HEK293 (cell line): ENCODE results near the gene HBP1.

Experiments used
- CTCF ChIA-PET: fragments of 350-600 bp; formaldehyde crosslinking; extraction: SDS; loops from one replicate; lab custom pipeline; 2021; ENCODE audit warnings: antibody characterized with exemption; lab: Yijun Ruan, JAX
- POLR2A ChIA-PET: fragments of 300-600 bp; formaldehyde crosslinking; extraction: SDS; loops from one replicate; lab custom pipeline; 2020; ENCODE audit warnings: antibody characterized with exemption, inconsistent platforms; lab: Yijun Ruan, JAX
- H3K27ac ChIP-seq: fragments of 200-500 bp; sonication (Bioruptor generic); 2 replicates; pipeline ENCODE4 v1.5.1; 2014; ENCODE audit warnings: low read depth, low read length, control low read depth, inconsistent platforms; ENCODE audit errors: extremely low read depth
- H3K36me3 ChIP-seq, 2 experiments: fragments of 200-500 bp in 1 of 2; sonication (Bioruptor generic) in 1 of 2; 1 replicate in 1 of 2; 2 replicates in 1 of 2; pipeline ENCODE4 v1.5.1; 2014 to 2017; ENCODE audit warnings: inconsistent platforms in 2 of 2, low read length in 2 of 2; ENCODE audit not compliant: control insufficient read depth in 2 of 2, insufficient read depth in 1 of 2
- H3K4me1 ChIP-seq: fragments of 200-500 bp; sonication (Bioruptor generic); 2 replicates; pipeline ENCODE4 v1.5.1; 2014; ENCODE audit warnings: mild to moderate bottlenecking, low read length, inconsistent platforms; ENCODE audit not compliant: control insufficient read depth, insufficient read depth
- H3K4me3 ChIP-seq: 2 replicates; pipeline ENCODE4 v1.5.1; 2011; ENCODE audit warnings: low read depth, mild to moderate bottlenecking, control low read depth, low read length, moderate library complexity
- H3K9me3 ChIP-seq: fragments of 200-500 bp; sonication (Bioruptor generic); 2 replicates; pipeline ENCODE4 v1.5.1; 2014; ENCODE audit warnings: low read depth, low read length, inconsistent platforms; ENCODE audit not compliant: control insufficient read depth, insufficient read depth
- GLIS1 ChIP-seq: fragments of 450-650 bp; formaldehyde crosslinking; IDR thresholded peaks from 2 replicates; pipeline ENCODE4 v1.5.1; 2016; ENCODE audit warnings: missing biosample characterization, missing genetic modification characterization
- GLIS2 ChIP-seq: fragments of 450-650 bp; formaldehyde crosslinking; IDR thresholded peaks from 2 replicates; pipeline ENCODE4 v1.5.1; 2016; ENCODE audit warnings: missing biosample characterization, missing genetic modification characterization
- KLF9 ChIP-seq: fragments of 450-650 bp; formaldehyde crosslinking; IDR thresholded peaks from 2 replicates; pipeline ENCODE4 v1.5.1; 2016; ENCODE audit warnings: missing biosample characterization, missing genetic modification characterization, low read depth
- ZBTB17 ChIP-seq: fragments of 450-650 bp; formaldehyde crosslinking; IDR thresholded peaks from 2 replicates; pipeline ENCODE4 v1.5.1; 2016; ENCODE audit warnings: missing biosample characterization, missing genetic modification characterization
- ZBTB20 ChIP-seq: fragments of 450-650 bp; formaldehyde crosslinking; IDR thresholded peaks from 2 replicates; pipeline ENCODE4 v1.5.1; 2016; ENCODE audit warnings: missing biosample characterization, missing genetic modification characterization
- ZBTB21 ChIP-seq: fragments of 450-650 bp; formaldehyde crosslinking; IDR thresholded peaks from 2 replicates; pipeline ENCODE4 v1.5.1; 2017; ENCODE audit warnings: missing biosample characterization, missing genetic modification characterization
- ZNF157 ChIP-seq: fragments of 450-650 bp; formaldehyde crosslinking; IDR thresholded peaks from 2 replicates; pipeline ENCODE4 v1.5.1; 2016; ENCODE audit warnings: missing biosample characterization, missing genetic modification characterization
- ZNF16 ChIP-seq: fragments of 450-650 bp; formaldehyde crosslinking; IDR thresholded peaks from 2 replicates; pipeline ENCODE4 v1.5.1; 2016; ENCODE audit warnings: low read depth, missing biosample characterization, missing genetic modification characterization
- ZNF169 ChIP-seq: fragments of 450-650 bp; formaldehyde crosslinking; IDR thresholded peaks from 2 replicates; pipeline ENCODE4 v1.5.1; 2016; ENCODE audit warnings: missing biosample characterization, missing genetic modification characterization
- ZNF248 ChIP-seq: fragments of 450-650 bp; formaldehyde crosslinking; IDR thresholded peaks from 2 replicates; pipeline ENCODE4 v1.5.1; 2017; ENCODE audit warnings: missing biosample characterization, missing genetic modification characterization
- ZNF274 ChIP-seq, 2 experiments: fragments of 200-500 bp in 1 of 2; fragments of 450-650 bp in 1 of 2; sonication (Bioruptor generic) in 1 of 2; formaldehyde crosslinking in 1 of 2; IDR thresholded peaks; 2 replicates each; pipeline versions ENCODE4 v1.5.1 to v1.6.1; 2014 to 2016; ENCODE audit warnings: borderline replicate concordance in 1 of 2, inconsistent platforms in 1 of 2, low read length in 1 of 2, missing biosample characterization in 1 of 2, missing genetic modification characterization in 1 of 2
- ZNF324 ChIP-seq: fragments of 450-650 bp; formaldehyde crosslinking; IDR thresholded peaks from 2 replicates; pipeline ENCODE4 v1.5.1; 2016; ENCODE audit warnings: missing biosample characterization, missing genetic modification characterization
- ZNF335 ChIP-seq: fragments of 450-650 bp; formaldehyde crosslinking; conservative IDR thresholded peaks from 2 replicates; pipeline ENCODE4 v1.5.1; 2016; ENCODE audit warnings: missing biosample characterization, missing genetic modification characterization
- ZNF341 ChIP-seq: fragments of 450-650 bp; formaldehyde crosslinking; IDR thresholded peaks from 2 replicates; pipeline ENCODE4; 2016; ENCODE audit warnings: low read depth, missing biosample characterization, missing genetic modification characterization
- ZNF37A ChIP-seq: fragments of 450-650 bp; IDR thresholded peaks from 2 replicates; pipeline ENCODE4 v1.5.1; 2018; ENCODE audit warnings: missing biosample characterization, missing genetic modification characterization
- ZNF404 ChIP-seq: fragments of 450-650 bp; formaldehyde crosslinking; IDR thresholded peaks from 2 replicates; pipeline ENCODE4 v1.5.1; 2017; ENCODE audit warnings: missing biosample characterization, missing genetic modification characterization
- ZNF48 ChIP-seq: fragments of 450-650 bp; formaldehyde crosslinking; IDR thresholded peaks from 2 replicates; pipeline ENCODE4 v1.5.1; 2016; ENCODE audit warnings: missing biosample characterization, missing genetic modification characterization
- ZNF530 ChIP-seq: fragments of 450-650 bp; formaldehyde crosslinking; IDR thresholded peaks from 2 replicates; pipeline ENCODE4 v1.5.1; 2016; ENCODE audit warnings: low read depth, missing biosample characterization, missing genetic modification characterization
- ZNF629 ChIP-seq: fragments of 450-650 bp; formaldehyde crosslinking; IDR thresholded peaks from 2 replicates; pipeline ENCODE4 v1.5.1; 2017; ENCODE audit warnings: missing biosample characterization, missing genetic modification characterization
- ZNF658 ChIP-seq: fragments of 450-650 bp; formaldehyde crosslinking; IDR thresholded peaks from 2 replicates; pipeline ENCODE4; 2016; ENCODE audit warnings: missing biosample characterization, missing genetic modification characterization
- TF ChIP-seq, protein P1 (sequence below): fragments of 450-650 bp; formaldehyde crosslinking; IDR thresholded peaks from 2 replicates; pipeline ENCODE4 v1.5.1; 2017; ENCODE audit warnings: missing biosample characterization, missing genetic modification characterization
- TF ChIP-seq, protein P2 (sequence below): fragments of 450-650 bp; formaldehyde crosslinking; IDR thresholded peaks from 2 replicates; pipeline ENCODE4 v1.5.1; 2016; ENCODE audit warnings: missing biosample characterization, missing genetic modification characterization
- TF ChIP-seq, protein P3 (sequence below): fragments of 450-650 bp; IDR thresholded peaks from 2 replicates; pipeline ENCODE4 v1.5.1; 2018; ENCODE audit warnings: missing biosample characterization, mild to moderate bottlenecking, missing genetic modification characterization
- TF ChIP-seq, protein P4 (sequence below): fragments of 450-650 bp; formaldehyde crosslinking; IDR thresholded peaks from 2 replicates; pipeline ENCODE4 v1.5.1; 2016; ENCODE audit warnings: missing biosample characterization, missing genetic modification characterization
- TF ChIP-seq, protein P5 (sequence below): fragments of 450-650 bp; formaldehyde crosslinking; IDR thresholded peaks from 2 replicates; pipeline ENCODE4 v1.5.1; 2016; ENCODE audit warnings: missing biosample characterization, missing genetic modification characterization
- TF ChIP-seq, protein P6 (sequence below): fragments of 450-650 bp; formaldehyde crosslinking; IDR thresholded peaks from 2 replicates; pipeline ENCODE4 v1.5.1; 2016; ENCODE audit warnings: missing biosample characterization, missing genetic modification characterization

Gene HBP1

DNA sequence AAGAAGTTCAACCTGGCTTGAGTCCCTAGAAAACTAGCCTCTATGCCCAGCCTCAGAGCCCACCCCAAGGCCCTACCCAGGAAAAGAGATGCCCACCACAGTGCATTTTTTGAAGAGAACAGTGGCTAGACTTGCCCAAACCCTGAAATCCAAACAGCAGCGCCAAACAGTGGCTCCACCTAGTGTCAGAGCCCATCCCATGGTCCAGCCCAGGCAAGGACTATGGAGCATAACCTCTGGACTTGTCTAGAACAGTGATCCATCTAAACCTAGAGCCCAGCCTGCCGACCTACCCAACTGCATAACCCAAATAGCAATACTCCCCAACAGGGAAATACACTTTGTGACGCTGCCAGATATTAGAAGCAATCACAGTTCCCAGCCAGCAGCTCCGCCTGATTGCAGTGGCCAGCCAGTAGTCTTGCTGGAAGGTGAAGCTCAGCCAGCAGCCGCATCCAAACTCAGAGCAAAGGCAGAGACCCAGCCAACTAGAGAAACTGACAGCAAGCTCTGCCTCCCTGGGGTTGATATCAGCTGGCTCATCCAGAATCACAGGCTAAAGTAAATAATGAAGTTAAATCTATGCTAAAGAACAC lies 44.5 kb downstream of the HBP1 start (continued):
- TF ChIP-seq GLIS1 (no peak), ZNF404 (tag by site-specific recombination) (no peak), ZNF629 (tag by site-specific recombination) (no peak), ZNF248 (tag by site-specific recombination) (no peak)
- TF ChIP-seq, protein P1, sequence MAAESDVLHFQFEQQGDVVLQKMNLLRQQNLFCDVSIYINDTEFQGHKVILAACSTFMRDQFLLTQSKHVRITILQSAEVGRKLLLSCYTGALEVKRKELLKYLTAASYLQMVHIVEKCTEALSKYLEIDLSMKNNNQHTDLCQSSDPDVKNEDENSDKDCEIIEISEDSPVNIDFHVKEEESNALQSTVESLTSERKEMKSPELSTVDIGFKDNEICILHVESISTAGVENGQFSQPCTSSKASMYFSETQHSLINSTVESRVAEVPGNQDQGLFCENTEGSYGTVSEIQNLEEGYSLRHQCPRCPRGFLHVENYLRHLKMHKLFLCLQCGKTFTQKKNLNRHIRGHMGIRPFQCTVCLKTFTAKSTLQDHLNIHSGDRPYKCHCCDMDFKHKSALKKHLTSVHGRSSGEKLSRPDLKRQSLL, result no peak

DNA sequence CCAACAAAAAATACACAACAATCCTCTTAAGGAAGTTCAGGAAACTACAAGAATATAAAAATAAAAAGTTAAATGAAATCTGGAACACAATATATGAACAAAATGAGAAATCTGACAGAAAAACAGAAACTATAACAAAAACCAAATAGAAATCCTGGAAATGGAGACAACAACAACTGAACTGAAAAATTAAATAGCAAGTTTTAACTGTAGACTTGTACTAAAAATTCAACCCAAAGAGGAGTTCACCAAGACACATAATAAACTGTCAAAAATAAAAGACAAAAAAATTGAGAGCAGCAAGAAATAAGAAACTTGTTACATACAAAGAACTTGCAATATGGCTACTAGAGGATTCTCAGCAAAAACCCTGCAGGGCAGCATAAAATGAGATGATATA lies 45.1 kb downstream of the HBP1 start:
- H3K27ac ChIP-seq, result no peak overlapping the region
- CTCF ChIA-PET, result no interaction called here
- no peaks in the 10 kb centered on the region for H3K9me3 ChIP-seq
- no peaks in the 10 kb centered on the region for H3K36me3 ChIP-seq
- H3K4me3 ChIP-seq, result no peak overlapping the region
- H3K4me1 ChIP-seq, result no peaks in the 10 kb centered on the region
- TF ChIP-seq ZBTB21 (tag by site-specific recombination), result no peak
- TF ChIP-seq ZNF341 (tag by site-specific recombination), result no peak
- TF ChIP-seq, protein P2, sequence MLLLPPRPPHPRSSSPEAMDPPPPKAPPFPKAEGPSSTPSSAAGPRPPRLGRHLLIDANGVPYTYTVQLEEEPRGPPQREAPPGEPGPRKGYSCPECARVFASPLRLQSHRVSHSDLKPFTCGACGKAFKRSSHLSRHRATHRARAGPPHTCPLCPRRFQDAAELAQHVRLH (tag by site-specific recombination), result no peak
- no peak for TF ChIP-seq ZBTB20
- TF ChIP-seq, protein P3, sequence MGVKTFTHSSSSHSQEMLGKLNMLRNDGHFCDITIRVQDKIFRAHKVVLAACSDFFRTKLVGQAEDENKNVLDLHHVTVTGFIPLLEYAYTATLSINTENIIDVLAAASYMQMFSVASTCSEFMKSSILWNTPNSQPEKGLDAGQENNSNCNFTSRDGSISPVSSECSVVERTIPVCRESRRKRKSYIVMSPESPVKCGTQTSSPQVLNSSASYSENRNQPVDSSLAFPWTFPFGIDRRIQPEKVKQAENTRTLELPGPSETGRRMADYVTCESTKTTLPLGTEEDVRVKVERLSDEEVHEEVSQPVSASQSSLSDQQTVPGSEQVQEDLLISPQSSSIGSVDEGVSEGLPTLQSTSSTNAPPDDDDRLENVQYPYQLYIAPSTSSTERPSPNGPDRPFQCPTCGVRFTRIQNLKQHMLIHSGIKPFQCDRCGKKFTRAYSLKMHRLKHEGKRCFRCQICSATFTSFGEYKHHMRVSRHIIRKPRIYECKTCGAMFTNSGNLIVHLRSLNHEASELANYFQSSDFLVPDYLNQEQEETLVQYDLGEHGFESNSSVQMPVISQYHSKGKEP (tag by site-specific recombination), result no peak
- TF ChIP-seq ZNF48 (tag by site-specific recombination), result no peak
- TF ChIP-seq GLIS2 (tag by site-specific recombination), result no peak
- TF ChIP-seq, protein P4, sequence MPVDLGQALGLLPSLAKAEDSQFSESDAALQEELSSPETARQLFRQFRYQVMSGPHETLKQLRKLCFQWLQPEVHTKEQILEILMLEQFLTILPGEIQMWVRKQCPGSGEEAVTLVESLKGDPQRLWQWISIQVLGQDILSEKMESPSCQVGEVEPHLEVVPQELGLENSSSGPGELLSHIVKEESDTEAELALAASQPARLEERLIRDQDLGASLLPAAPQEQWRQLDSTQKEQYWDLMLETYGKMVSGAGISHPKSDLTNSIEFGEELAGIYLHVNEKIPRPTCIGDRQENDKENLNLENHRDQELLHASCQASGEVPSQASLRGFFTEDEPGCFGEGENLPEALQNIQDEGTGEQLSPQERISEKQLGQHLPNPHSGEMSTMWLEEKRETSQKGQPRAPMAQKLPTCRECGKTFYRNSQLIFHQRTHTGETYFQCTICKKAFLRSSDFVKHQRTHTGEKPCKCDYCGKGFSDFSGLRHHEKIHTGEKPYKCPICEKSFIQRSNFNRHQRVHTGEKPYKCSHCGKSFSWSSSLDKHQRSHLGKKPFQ (tag by site-specific recombination), result no peak
- TF ChIP-seq ZNF37A, result no peak
- no peak for TF ChIP-seq ZNF324 (tag by site-specific recombination)
- POLR2A ChIA-PET, result no interaction called here

DNA sequence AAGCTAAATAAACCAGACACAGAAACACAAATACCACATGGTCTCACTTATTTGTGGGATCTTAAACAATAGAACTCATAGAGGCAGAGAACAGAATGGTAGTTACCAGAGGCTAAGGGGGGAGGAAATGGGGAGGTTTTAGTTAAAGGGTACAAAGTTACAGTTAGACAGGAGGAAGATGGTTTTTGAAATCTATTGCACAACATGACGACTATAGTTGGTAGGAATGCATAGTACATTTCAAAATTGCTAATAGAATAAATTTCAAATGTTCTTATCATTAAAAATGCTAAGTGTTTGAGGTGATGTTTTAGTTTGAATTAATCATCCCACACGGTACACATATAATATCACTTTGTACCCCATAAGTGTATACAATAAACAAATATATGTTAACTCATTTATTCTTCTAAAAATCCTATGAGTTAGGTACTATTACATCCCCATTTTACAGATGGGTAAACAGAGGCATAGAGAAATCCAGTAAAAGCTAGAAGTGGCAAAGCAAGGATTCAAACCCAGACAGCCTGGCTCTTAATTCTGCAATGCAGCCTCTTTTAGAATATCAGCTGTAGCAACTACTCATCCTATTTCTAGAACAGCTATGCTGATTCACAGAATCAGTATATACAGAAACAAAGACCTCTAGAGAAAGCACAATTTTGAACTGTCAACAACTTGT lies 50.9 kb downstream of the HBP1 start:
- Histone ChIP-seq H3K9me3 (no peaks in the 10 kb centered on the region), H3K4me1 (no peaks in the 10 kb centered on the region), H3K36me3 (no peaks in the 10 kb centered on the region), H3K27ac (no peak overlapping the region), H3K4me3 (no peak overlapping the region)
- ChIA-PET CTCF (no interaction called here), POLR2A (interaction anchor here (0.7 kb wide), 1 partner anchor 1983 kb away, joined by 6 read pairs; no protein-coding TSS in a partner anchor)
- TF ChIP-seq ZBTB20, result no peak
- no peak for TF ChIP-seq ZBTB17
- no peak for TF ChIP-seq ZNF274 (IDR thresholded peaks at IDR 0.05; ENCODE audit: low read length)
- no peak for TF ChIP-seq ZNF274 (tag by site-specific recombination; IDR thresholded peaks at IDR 0.05; ENCODE audit: borderline replicate concordance)
- no peak for TF ChIP-seq ZNF157 (tag by site-specific recombination)
- TF ChIP-seq KLF9 (tag by site-specific recombination), result no peak
- TF ChIP-seq ZNF658 (tag by site-specific recombination), result no peak
- TF ChIP-seq ZNF169 (tag by site-specific recombination), result no peak
- TF ChIP-seq, protein P5, sequence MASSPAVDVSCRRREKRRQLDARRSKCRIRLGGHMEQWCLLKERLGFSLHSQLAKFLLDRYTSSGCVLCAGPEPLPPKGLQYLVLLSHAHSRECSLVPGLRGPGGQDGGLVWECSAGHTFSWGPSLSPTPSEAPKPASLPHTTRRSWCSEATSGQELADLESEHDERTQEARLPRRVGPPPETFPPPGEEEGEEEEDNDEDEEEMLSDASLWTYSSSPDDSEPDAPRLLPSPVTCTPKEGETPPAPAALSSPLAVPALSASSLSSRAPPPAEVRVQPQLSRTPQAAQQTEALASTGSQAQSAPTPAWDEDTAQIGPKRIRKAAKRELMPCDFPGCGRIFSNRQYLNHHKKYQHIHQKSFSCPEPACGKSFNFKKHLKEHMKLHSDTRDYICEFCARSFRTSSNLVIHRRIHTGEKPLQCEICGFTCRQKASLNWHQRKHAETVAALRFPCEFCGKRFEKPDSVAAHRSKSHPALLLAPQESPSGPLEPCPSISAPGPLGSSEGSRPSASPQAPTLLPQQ, result no peak
- TF ChIP-seq, protein P6, sequence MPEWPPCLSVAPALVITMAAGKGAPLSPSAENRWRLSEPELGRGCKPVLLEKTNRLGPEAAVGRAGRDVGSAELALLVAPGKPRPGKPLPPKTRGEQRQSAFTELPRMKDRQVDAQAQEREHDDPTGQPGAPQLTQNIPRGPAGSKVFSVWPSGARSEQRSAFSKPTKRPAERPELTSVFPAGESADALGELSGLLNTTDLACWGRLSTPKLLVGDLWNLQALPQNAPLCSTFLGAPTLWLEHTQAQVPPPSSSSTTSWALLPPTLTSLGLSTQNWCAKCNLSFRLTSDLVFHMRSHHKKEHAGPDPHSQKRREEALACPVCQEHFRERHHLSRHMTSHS (tag by site-specific recombination), result no peak
- TF ChIP-seq ZNF335, result no peak
- no peak for TF ChIP-seq ZNF404 (tag by site-specific recombination)
- TF ChIP-seq ZNF16 (tag by site-specific recombination), result no peak
- TF ChIP-seq ZNF530 (tag by site-specific recombination), result no peak
